Measurements from ENCODE around the gene FAM107B. TPM values are rescaled to one million over a fixed set of nuclear protein-coding genes. Genes with fewer than 3 reads are reported as not detected.

Gene FAM107B
- total RNA-seq, 1 experiment from 2014 or later, result 41.6 TPM

- Histone ChIP-seq H3K9me2 (ENCODE audit: insufficient read depth) (no peaks in the 10 kb centered on the region), H3K4me1 (ENCODE audit: control insufficient read depth in 1 of 2, insufficient read depth in 2 of 2, low read length in 2 of 2) (0 out of 4 replicates have a peak, but pooled peaks cover 0 to 5% of the 10 kb centered on the region in 2 experiments), H3K9ac (ENCODE audit: low read length) (no peak overlapping the region), H3K36me3 (ENCODE audit: control insufficient read depth in 1 of 2, insufficient read depth in 2 of 2, low read length in 2 of 2) (no peaks in the 10 kb centered on the region), H3K9me3 (ENCODE audit: control insufficient read depth in 1 of 2, insufficient read depth in 1 of 2, low read depth in 1 of 2, low read length in 2 of 2) (no peaks in the 10 kb centered on the region), H3K79me2 (ENCODE audit: insufficient read depth, low read length) (no peaks in the 10 kb centered on the region), H3K4me2 (ENCODE audit: low read length) (no peak overlapping the region), H4K20me1 (ENCODE audit: insufficient read depth) (no peaks in the 10 kb centered on the region), H2AFZ (ENCODE audit: low read depth, low read length, poor library complexity, severe bottlenecking) (no peak overlapping the region), H3K27me3 (ENCODE audit: insufficient read depth, low read length) (no peaks in the 10 kb centered on the region), H3K27ac (ENCODE audit: low read depth, low read length) (no peak overlapping the region), H3K4me3 (replicated peaks in 1 of 2; ENCODE audit: low read depth in 1 of 2, low read length in 2 of 2) (no peak overlapping the region)
- TF ChIP-seq SRF (IDR thresholded peaks at IDR 0.05; ENCODE audit: low read depth) (no peak), CBX3 (IDR thresholded peaks at IDR 0.05; ENCODE audit: low read depth) (no peak), POLR2AphosphoS5 (IDR thresholded peaks at IDR 0.05; ENCODE audit: low read depth, low read length) (no peak), ZNF274 (IDR thresholded peaks at IDR 0.05; ENCODE audit: low read depth, low read length) (no peak), YY1 (IDR thresholded peaks at IDR 0.05; ENCODE audit: extremely low read depth, insufficient replicate concordance, low read depth, low read length) (no peak), CTCF (IDR thresholded peaks at IDR 0.05 in 2 of 3, conservative IDR thresholded peaks at IDR 0.05 in 1 of 3; ENCODE audit: borderline replicate concordance in 1 of 3, insufficient read depth in 1 of 3, low read depth in 2 of 3, low read length in 2 of 3) (no peak), TCF7L2 (IDR thresholded peaks at IDR 0.05; ENCODE audit: borderline replicate concordance, extremely low read depth, insufficient read depth, insufficient read length) (no peak), ELF1 (IDR thresholded peaks at IDR 0.05; ENCODE audit: borderline replicate concordance, low read depth) (no peak), ATF3 (IDR thresholded peaks at IDR 0.05) (no peak), REST (IDR thresholded peaks at IDR 0.05; ENCODE audit: low read depth) (no peak), RAD21 (IDR thresholded peaks at IDR 0.05; ENCODE audit: low read depth) (no peak), EGR1 (IDR thresholded peaks at IDR 0.05; ENCODE audit: low read depth) (no peak), FOSL1 (IDR thresholded peaks at IDR 0.05; ENCODE audit: low read depth) (no peak), SIN3A (IDR thresholded peaks at IDR 0.05; ENCODE audit: low read depth) (no peak), ZBTB33 (IDR thresholded peaks at IDR 0.05; ENCODE audit: extremely low read depth, insufficient replicate concordance, low read length) (no peak), CEBPB (IDR thresholded peaks at IDR 0.05; ENCODE audit: low read depth) (no peak)
- no TSS peak for BruUV-seq (replicated peaks)
- CTCF ChIA-PET, result no interaction called here
- no peak for ATAC-seq
- POLR2A ChIA-PET, result no interaction called here
- no peak for DNase-seq (ENCODE audit: low read depth, low spot score)
- intact Hi-C loops (cut with micrococcal nuclease), result no loop called here
- RAD21 ChIA-PET (ENCODE audit: low non-redundant PET in 1 of 2, low total read pairs in 2 of 2, uncharacterized antibody in 2 of 2, unreplicated experiment in 2 of 2), result no interaction called here
Observed at GRCh38 chr10:14667781-14668180, 106.9 kb downstream of the FAM107B start.
